Liver (tissue), 9 donors: Measurements from ENCODE around the gene MNS1. TPM values are rescaled to one million over a fixed set of nuclear protein-coding genes. Genes with fewer than 3 reads are reported as not detected.

Source experiments
- DNase-seq: peaks from one replicate; pipeline ENCODE4 v3.0.0-alpha.2; 2017; ENCODE audit warnings: low spot score
- H3K27ac ChIP-seq, 2 donors: one replicate each; pipeline ENCODE4 v1.7.0; 2013; ENCODE audit warnings: inconsistent platforms in 2 of 2, low read length in 2 of 2, control low read depth in 1 of 2, low read depth in 1 of 2, mild to moderate bottlenecking in 1 of 2
- H3K27me3 ChIP-seq, 4 donors: one replicate each; pipeline versions ENCODE4 v1.6.1 to v1.7.0; 2013; ENCODE audit warnings: low read length in 3 of 4, inconsistent platforms in 1 of 4, mild to moderate bottlenecking in 1 of 4, moderate library complexity in 1 of 4; ENCODE audit not compliant: control insufficient read depth in 4 of 4, insufficient read depth in 4 of 4
- H3K36me3 ChIP-seq, 4 donors: one replicate each; pipeline versions ENCODE4 v1.6.1 to v1.7.0; 2013; ENCODE audit warnings: low read length in 3 of 4, mild to moderate bottlenecking in 3 of 4, low read depth in 1 of 4, moderate library complexity in 1 of 4; ENCODE audit not compliant: control insufficient read depth in 4 of 4, insufficient read depth in 3 of 4
- H3K4me1 ChIP-seq, 4 donors: one replicate each; pipeline versions ENCODE4 v1.6.1 to v1.7.0; 2013; ENCODE audit warnings: low read length in 3 of 4, mild to moderate bottlenecking in 3 of 4, moderate library complexity in 1 of 4; ENCODE audit not compliant: control insufficient read depth in 4 of 4, insufficient read depth in 4 of 4
- H3K4me3 ChIP-seq, 3 donors: one replicate each; pipeline versions ENCODE4 v1.6.1 to v1.7.0; 2013; ENCODE audit warnings: low read length in 3 of 3, control low read depth in 1 of 3, low read depth in 1 of 3, mild to moderate bottlenecking in 1 of 3
- H3K9ac ChIP-seq, 2 donors: one replicate each; pipeline ENCODE4 v1.7.0; 2013; ENCODE audit warnings: low read length in 2 of 2, mild to moderate bottlenecking in 2 of 2, moderate library complexity in 2 of 2, control low read depth in 1 of 2, low read depth in 1 of 2
- H3K9me3 ChIP-seq, 4 donors: one replicate each; pipeline versions ENCODE4 v1.6.1 to v1.7.0; 2013; ENCODE audit warnings: low read length in 3 of 4; ENCODE audit not compliant: control insufficient read depth in 4 of 4
- CTCF ChIP-seq: fragments of 150-350 bp; IDR thresholded peaks from 2 replicates; pipeline ENCODE4 v1.5.1; 2017; ENCODE audit warnings: improper control_type of control experiment, low read depth, low read length; ENCODE audit not compliant: missing input control
- EGR1 ChIP-seq, 2 donors: IDR thresholded peaks; 2 replicates each; pipeline ENCODE4 v1.6.1; 2016 to 2018; ENCODE audit warnings: antibody characterized with exemption in 2 of 2, low read depth in 2 of 2
- FOXA1 ChIP-seq: IDR thresholded peaks from 2 replicates; pipeline ENCODE4 v1.6.1; 2016; ENCODE audit warnings: antibody characterized with exemption
- HNF4A ChIP-seq, 2 donors: conservative IDR thresholded peaks; 2 replicates each; pipeline ENCODE4 v1.6.1; 2016; ENCODE audit warnings: antibody characterized with exemption in 2 of 2, mild to moderate bottlenecking in 2 of 2
- HNF4G ChIP-seq: IDR thresholded peaks from 2 replicates; pipeline ENCODE4 v1.6.1; 2016; ENCODE audit warnings: antibody characterized with exemption
- JUND ChIP-seq, 2 donors: IDR thresholded peaks; 2 replicates each; pipeline ENCODE4 v1.6.1; 2016; ENCODE audit warnings: antibody characterized with exemption in 2 of 2
- NR2F2 ChIP-seq: IDR thresholded peaks from 2 replicates; pipeline ENCODE4 v1.6.1; 2016; ENCODE audit warnings: antibody characterized with exemption
- RAD21 ChIP-seq, 2 donors: IDR thresholded peaks; 2 replicates each; pipeline ENCODE4 v1.6.1; 2016; ENCODE audit warnings: antibody characterized with exemption in 2 of 2, mild to moderate bottlenecking in 2 of 2
- REST ChIP-seq: IDR thresholded peaks from 2 replicates; pipeline ENCODE4 v1.6.1; 2016; ENCODE audit warnings: antibody characterized with exemption, mild to moderate bottlenecking
- RXRA ChIP-seq, 2 donors: IDR thresholded peaks; 2 replicates each; pipeline ENCODE4 v1.6.1; 2017 to 2018; ENCODE audit warnings: antibody characterized with exemption in 2 of 2, mild to moderate bottlenecking in 1 of 2
- SP1 ChIP-seq: IDR thresholded peaks from 2 replicates; pipeline ENCODE4 v1.6.1; 2018; ENCODE audit warnings: antibody characterized with exemption, mild to moderate bottlenecking
- TAF1 ChIP-seq: conservative IDR thresholded peaks from 2 replicates; pipeline ENCODE4 v1.6.1; 2016; ENCODE audit warnings: antibody characterized with exemption, mild to moderate bottlenecking
- YY1 ChIP-seq: IDR thresholded peaks from 2 replicates; pipeline ENCODE4 v1.6.1; 2016; ENCODE audit warnings: antibody characterized with exemption, mild to moderate bottlenecking
- ZBTB33 ChIP-seq: IDR thresholded peaks from 2 replicates; pipeline ENCODE4 v1.6.1; 2016; ENCODE audit warnings: antibody characterized with exemption
- WGBS: extraction: QIAGEN DNeasy Blood & Tissue Kit; methylation state at CpG from one replicate; pipeline ENCODE4 v1.1.7; 2013; 5-methylcytosine and 5-hydroxymethylcytosine counted together
- polyA plus RNA-seq, 2 donors: library from polyadenylated mRNA; stranded (reverse) in 1 of 2; unstranded in 1 of 2; fragments of 200-250 nt in 1 of 2; fragments of >200 nt in 1 of 2; fragmentation: Nextera tagmentation in 1 of 2; extraction: Ambion mirVana in 1 of 2; gene quantifications; one replicate each; pipeline versions ENCODE4 v1.2.1 to v1.2.3, GENCODE V29; 2013 to 2015
- total RNA-seq, 2 donors: library from RNA; depleted of rRNA; stranded (reverse); fragments of >200 nt; gene quantifications; one replicate each; pipeline ENCODE4 v1.2.3, GENCODE V29; 2014
- TF ChIP-seq, protein P1 (sequence below): IDR thresholded peaks from 2 replicates; pipeline ENCODE4 v1.6.1; 2016; ENCODE audit warnings: antibody characterized with exemption
- donor health status: healthy.
- donor health status: healthy.
- donor health status: healthy.
- donor health status: healthy.
- donor health status: healthy.

Gene MNS1
- total and polyA plus RNA-seq, 4 donors: 0.08 to 1.3 (median 0.41) TPM

GRCh38 chr15:56440214-56440770 is 24.6 kb downstream of the MNS1 start:
- no peak for TF ChIP-seq NR2F2
- TF ChIP-seq RAD21 (IDR thresholded peaks at IDR 0.05): no peak
- no peak for TF ChIP-seq HNF4A (conservative IDR thresholded peaks at IDR 0.05)
- TF ChIP-seq JUND (IDR thresholded peaks at IDR 0.05): no peak
- no peak for TF ChIP-seq HNF4G
- no peak for TF ChIP-seq RXRA (IDR thresholded peaks at IDR 0.05)
- no peak for TF ChIP-seq SP1
- TF ChIP-seq YY1: no peak
- no peak for TF ChIP-seq ZBTB33
- no peak for TF ChIP-seq FOXA1
- TF ChIP-seq, protein P1, sequence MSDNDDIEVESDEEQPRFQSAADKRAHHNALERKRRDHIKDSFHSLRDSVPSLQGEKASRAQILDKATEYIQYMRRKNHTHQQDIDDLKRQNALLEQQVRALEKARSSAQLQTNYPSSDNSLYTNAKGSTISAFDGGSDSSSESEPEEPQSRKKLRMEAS: no peak
- no peak for TF ChIP-seq REST
- WGBS: 95% methylated on average over 1 of the region's 1 CpG

GRCh38 chr15:56432304-56432703 is 32.6 kb downstream of the MNS1 start:
- no peak for DNase-seq
- H3K9me3 ChIP-seq: no peaks in the 10 kb centered on the region
- H3K4me1 ChIP-seq: no peaks in the 10 kb centered on the region
- H3K36me3 ChIP-seq: no peaks in the 10 kb centered on the region
- no peak overlapping the region for H3K27ac ChIP-seq
- no peak overlapping the region for H3K9ac ChIP-seq
- TF ChIP-seq REST: no peak
- TF ChIP-seq RXRA (IDR thresholded peaks at IDR 0.05): no peak
- no peak for TF ChIP-seq YY1
- TF ChIP-seq HNF4G: no peak
- TF ChIP-seq EGR1 (IDR thresholded peaks at IDR 0.05; ENCODE audit: low read depth in 2 of 2): no peak
- TF ChIP-seq RAD21 (IDR thresholded peaks at IDR 0.05): no peak
- TF ChIP-seq TAF1: no peak
- no peak for TF ChIP-seq ZBTB33
- no peak for TF ChIP-seq CTCF
- 64% methylated on average over 5 of the region's 5 CpGs for WGBS
- no peaks in the 10 kb centered on the region for H3K27me3 ChIP-seq
- H3K4me3 ChIP-seq: no peak overlapping the region

More at GRCh38 chr15:56440214-56440770, 24.6 kb downstream of the MNS1 start:
- Histone ChIP-seq H3K9me3 (no peaks in the 10 kb centered on the region), H3K4me1 (no peaks in the 10 kb centered on the region), H3K4me3 (no peak overlapping the region), H3K27me3 (no peaks in the 10 kb centered on the region), H3K9ac (no peak overlapping the region), H3K27ac (no peak overlapping the region), H3K36me3 (no peaks in the 10 kb centered on the region)
- no peak for DNase-seq
